Embryonic facial prominence (tissue), 1 donor: ENCODE measurements around the gene MALAT1.

Source experiments
- DNase-seq: peaks from one replicate; pipeline ENCODE4 v3.0.0-alpha.2; 2016; ENCODE audit errors: extremely low spot score

The MALAT1 gene

DNA sequence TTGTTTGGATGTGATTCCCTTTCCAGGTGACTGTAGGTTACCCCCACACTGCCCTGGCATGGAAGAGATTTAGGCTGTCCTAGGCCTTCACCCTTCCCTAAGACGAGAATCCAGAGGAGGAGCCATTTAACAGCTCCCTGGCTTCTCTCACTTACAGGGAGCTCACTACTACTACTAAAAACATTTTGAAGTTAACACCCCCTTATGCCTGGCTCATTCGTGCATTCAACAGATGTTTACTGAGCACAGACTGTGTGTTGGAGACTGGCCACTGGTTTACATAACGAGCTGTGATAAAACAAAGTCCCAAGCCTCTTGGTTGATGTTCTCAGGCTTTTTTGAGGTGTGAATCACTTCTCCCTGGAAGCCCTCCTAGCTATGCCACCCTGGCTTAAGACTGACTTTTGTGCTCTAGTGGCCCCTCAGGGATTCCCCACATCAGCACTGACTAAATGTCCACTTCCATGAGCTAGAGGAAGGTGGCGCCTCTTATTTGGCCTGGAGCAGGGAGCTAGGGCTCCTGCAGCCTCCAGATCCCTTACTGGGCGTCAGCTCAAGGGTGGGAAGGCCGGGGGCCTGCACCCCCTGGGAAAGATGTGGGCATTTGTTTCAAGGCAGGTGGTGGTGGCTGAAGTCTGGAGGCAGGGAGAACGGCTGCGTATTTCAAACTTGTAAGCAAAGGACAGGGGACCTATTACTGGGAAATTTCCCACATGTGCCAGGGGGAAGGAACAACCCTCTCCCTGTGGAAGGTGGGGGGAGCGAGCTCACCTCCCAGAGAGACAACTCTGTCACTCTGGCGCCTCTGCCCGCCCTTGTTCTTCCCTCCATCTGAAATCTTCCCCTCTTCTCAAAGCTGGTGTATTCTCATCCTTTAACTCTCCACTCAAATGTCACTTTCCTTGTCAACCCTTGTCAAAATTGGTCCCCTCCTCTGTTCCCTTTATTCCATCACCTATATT is 19.4 kb upstream of the MALAT1 start:
- no peak for DNase-seq

DNA sequence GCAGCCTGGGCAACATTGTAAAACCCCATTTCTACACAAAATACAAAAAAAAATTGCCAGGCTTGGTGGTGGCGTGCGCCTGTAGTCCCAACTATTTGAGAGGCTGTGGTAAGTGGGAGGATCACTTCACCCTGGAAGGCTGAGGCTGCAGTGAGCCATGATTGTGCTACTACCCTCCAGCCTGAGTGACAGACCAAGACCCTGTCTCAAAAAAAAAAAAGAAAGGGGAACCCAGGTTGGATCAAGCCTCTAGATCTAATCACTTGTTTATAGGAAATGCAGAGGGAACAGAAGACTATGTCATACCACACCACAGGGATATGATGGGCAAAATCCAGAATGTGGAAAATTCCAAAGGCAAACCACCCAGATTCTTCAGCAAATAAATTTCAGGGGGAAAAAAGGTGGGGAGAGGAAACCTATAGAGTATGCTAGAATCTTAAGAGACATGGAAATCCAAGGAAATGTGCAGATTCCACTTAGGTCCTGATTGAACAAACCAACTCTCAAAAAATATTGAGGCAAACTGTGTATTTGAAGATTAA is 16.5 kb upstream of the MALAT1 start:
- no peak for DNase-seq

DNA sequence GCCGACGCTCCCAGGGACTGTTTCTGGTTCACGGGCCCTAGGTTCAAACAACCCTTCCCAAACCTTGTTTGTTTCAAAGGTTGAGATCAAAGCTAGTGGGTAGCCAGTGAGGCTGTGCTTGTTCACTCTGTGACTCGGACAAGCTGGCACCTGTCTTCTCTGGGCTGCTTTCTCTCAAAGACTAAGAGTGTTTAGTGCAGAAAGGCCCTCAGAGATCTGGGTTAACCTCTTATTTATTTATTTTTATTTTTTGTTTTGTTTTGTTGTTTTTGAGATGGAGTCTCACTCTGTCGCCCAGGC is 13.0 kb upstream of the MALAT1 start:
- no peak for DNase-seq

DNA sequence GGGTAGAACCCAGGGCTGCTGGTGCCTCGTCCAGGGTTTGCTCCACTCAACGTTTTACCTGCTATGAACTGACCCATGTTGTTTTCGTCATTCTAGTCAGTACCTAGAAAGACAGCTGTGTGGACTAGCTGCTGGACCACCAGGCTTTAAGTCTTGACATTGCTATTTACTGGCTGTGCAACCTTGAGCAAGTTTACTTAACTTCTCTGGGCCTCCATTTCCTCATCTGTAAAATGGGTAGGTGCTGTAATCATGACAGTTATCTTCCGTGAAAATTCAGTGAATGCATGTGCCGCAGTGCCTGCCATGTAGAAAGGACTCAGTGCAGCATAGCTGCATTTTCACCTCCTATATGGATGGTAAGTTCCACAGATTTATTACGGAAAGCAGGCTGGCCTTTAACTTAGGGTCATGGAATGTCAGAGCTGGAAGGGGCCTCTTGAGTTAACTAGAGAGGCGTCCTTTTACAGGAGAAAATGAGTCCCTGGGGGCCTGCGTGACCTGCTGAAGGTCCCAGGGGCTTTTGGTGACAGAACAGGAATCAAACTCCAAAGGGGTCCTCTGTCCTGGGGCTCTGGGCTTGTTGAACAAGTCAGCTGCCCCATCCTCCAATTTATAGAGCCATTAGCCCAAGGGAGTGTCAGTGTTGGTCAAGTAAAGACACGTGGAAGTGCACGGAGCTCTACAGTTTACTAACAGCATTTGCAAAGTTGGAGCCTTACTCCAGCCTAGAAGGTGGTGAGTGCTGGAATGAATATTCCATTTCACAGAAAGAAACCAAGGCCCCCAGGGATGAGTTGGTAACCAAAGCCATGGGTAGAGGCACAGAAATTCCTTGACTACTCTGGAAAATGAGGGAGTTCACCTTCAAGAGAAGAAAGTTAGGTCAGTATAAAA is 12.0 kb upstream of the MALAT1 start:
- no peak for DNase-seq

DNA sequence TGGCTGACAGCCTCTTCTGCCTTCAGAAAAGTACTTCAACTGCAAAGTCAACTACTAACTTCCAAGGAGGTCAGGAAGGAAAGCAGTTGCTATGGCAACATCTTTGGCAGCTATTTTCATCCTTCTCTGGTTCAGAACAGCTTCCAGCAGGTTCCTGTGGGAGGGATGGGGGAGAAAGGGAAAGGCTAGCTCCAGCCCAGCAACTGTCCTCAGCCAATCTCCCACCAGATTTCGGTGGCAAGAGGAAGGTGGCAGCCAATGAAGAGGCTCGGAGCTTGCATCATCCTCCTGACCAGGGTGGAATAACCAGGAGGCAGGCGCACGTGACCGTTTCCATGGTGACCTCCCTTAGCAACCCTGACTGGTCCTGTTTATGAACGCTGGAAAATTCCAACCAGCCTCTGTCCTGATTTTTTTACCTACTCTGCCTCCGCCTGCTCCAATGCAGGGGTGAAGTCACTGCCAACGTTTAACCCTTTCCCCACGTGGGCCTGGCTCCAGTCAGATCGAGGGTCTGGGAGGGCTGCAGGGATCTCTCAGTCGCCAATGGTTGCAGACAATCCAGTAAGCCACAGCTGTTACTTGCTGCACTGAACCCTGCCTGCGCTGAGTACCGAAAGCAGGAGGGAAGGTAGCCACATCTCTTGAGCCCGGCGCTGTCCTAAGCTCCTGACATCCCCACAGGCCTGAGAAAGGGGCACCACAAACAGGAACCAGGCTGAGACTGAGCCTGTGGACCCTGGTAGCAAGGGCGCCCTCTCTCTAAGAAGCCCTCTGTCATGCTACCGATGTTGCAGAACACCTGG is 11.2 kb upstream of the MALAT1 start:
- DNase-seq = peak; percentile 99

DNA sequence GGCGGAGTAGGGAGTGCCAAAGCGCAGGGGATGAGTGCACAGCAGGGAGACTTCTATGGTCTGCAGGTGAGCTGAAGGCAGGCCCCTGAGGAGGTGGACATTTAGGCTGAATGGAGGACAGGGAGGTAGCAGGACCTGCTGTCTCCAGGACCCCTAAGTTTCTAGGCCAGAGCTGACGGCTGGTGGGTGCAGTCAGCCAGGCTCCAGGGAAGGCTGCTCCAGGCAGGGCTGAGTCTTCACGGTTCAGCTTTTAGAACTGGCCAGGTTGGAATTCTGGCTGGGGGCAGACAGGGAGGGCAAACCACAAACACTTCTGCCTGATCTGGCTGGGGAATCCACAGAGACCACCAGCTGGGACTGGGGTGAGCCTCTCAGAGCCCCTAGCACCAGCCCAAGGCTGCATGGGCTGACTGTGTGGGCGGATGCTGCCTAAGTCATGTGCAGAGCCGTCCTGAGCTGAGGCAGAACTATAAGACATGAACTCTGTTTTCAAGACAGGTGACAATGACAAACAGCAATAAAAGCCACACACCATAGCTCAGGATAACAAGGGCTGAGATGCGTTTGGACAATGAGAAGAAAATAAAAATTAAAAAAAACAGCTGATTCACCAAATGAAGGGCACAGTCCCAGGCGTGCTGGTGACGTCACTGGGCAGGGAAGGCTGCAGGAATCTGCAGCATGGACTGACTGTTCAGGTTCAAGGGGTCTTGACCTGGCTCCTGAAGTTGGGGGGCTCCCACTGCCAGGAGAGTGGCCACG is 10.4 kb upstream of the MALAT1 start:
- no peak for DNase-seq

DNA sequence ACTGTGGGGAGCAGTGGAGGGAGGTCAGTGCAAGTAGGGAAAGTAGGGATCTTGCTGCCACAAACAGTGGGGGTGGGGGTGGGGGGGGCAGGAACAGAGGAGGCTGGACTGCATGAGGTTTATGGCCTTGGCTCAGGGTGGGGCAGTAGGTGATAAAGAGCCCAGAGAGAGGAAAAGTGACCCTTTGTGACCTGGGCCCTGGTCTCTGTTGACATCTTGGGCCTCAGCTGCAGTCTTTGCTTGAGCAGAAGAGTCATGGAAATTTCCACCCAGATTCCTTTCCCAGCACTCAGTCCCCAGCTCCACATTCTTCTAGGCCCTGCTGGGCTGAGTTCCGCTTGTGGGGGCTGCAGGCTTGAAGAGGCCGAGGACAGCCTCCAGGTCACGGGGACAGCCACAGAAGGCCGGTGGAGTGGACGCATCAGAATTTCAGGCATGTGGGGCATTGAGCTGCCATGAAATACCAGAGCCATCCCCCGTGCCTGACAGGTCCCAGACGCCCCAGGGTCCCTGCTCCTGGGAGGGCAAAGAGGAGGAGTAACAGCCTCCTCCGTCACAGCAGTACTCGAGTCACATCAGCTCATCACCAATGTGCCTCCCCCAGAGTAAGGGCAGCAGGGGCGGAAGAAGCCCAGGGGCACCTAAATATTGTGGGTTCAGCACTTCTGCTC is 9.7 kb upstream of the MALAT1 start:
- peak; percentile 35 for DNase-seq

DNA sequence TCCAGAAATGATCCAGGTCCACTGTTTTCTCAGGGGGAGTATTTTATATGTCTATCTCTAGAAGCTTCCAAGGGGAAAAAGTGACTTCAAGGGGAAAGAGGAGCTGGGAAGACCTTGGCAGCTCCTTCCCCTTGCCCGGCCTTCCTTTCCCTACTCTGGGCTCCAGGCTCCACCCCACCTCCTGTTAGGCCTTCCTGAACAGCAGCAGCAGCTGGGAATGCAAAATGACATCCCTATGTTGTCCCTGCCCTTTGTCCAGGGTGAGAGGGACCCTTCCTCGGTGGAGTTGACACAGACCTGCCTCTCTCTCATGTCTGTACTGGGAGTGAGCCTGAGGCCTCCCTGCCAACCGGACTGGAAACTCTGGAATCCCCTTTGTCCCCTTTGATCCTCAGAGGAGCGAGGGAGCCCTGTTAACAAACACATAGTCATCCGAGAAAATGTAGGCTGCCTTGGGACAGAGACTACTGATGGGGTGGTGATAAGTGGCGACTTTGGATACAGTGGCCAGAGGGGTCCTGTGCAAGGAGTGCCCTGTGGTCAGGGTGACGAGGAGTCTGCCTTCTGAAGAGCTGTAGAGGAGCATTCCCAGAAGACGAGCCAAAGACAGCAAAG is 9.0 kb upstream of the MALAT1 start:
- no peak for DNase-seq

DNA sequence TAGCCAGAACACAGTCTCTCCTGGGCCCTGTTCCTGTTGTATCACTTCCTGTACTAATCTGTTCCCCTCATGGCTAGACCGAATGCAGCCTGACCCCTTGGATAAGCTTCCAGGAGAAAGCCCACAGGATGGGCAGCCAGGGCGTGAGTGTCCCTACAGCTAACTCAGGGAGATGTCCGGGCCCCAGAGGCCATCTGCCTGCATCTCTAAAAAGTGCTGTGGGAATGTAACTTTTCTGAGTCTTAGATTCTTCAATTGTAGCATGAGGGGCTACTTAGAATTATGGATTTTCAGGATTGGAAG is 7.7 kb upstream of the MALAT1 start:
- DNase-seq = no peak

DNA sequence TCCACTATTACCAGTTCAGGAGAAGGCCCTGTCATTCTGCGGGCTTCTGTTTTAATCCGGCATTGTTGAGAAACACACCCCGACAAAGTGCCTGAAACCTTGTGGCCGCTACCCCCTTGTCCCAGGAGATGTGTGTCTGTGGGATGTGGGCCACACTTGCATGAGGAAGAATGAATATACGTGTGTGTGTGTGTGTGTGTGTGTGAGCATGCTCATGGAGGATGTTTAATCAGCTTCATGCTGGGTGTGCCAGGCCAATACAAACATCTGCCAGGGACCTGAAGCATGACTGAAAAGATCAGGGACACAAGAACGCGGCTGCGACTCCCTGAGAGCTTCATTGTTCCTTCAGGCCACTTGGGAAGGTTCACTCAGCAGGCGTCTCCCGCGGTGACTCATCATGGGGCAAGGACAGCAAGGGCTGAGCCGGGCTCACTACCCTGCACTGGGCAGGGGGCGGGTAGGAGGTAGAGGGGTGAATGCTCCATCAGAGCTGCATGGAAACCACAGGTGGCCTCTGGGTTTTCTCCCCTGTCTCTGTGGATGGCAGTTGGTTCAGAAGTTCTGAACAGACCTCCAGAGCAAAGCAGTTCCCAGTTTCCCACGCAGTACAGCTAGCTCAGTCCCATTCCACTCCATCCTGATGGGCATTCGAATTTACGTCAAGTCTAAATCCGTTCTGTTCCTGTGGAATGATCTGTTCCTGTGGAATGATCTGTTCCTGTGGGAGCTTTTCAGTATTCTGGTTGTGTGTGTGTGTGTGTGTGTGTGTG is 7.0 kb upstream of the MALAT1 start:
- no peak for DNase-seq

DNA sequence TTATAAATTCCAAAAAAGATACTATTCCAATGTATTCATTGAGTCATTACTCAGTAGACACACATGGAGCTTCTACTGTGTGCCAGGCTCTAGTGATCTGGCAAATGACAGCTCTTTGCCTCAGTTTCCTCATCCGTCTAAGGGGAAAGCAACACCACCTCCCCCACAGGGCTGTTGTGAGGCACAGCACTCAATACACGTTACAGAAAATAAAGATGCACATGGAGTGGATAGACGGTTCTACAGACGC is 6.5 kb upstream of the MALAT1 start:
- no peak for DNase-seq

DNA sequence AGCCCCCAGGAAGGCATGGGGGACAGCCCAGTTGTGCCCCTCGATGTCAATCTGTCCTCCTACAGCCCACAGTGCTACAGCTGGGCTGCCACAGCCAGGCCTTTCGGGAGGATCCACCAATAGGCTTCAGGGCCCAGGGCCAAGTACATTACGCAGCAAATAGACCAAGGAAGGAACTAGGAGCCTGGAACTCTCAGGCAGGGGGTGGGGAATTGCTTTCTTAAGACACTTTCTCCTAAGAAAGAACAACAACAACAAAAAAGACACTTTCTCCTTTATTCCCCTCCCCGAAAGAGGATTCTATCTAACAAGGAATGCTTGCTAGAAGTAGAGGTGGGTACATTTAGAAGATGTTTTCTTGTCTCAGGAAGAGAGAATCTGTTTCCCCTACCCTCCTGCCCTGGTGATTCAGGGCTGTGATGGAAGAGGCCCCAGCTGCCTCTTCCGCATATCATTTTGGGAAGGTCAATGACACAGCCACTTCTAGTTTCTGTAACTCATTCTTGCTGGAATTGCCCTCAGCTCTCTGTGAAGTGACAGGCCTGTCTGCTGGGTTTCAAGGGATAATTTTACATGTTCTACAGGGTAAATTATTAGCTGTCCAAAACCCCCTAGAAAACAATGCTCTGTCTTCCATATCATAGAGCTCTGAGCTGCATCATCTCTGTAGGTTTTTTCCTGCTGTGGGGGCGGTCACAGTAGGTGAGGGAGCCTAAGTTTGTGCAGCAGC is 6.0 kb upstream of the MALAT1 start:
- DNase-seq = no peak

DNA sequence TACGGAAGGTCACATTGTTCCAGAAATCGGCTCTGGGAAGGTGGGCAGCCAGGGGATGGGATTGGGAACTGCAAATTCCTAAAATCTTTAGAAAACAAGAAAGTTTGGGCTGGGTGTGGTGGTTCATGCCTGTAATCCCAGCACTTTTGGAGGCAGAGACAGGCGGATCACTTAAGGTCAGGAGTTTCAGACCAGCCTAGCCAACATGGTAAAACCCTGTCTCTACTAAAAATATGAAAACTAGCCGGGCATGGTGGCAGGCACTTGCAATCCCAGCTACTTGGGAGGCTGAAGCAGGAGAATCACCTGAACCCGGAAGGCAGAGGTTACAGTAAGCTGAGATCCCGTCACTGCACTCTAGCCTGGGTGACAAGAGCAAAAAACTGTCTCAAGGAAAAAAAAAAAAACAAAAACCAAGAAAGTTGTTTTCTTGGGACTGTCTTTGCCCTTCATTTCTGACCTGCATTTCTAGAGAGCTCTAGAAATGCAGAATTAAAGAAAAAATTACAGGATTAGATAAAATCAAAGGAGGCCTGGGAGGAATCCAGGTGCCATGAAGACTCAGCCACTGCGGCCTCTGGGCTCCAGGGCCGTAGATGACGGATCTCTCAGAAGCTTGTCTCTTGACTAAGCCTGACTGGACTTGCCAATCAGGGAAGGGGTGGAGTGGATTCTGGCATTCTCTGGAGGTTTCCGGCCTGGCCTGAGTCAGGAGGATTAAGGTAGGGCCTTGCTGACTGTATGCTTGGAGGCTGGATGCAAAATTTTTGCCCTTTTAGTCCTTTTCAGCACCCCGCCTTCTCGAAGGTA is 5.3 kb upstream of the MALAT1 start:
- DNase-seq = no peak

DNA sequence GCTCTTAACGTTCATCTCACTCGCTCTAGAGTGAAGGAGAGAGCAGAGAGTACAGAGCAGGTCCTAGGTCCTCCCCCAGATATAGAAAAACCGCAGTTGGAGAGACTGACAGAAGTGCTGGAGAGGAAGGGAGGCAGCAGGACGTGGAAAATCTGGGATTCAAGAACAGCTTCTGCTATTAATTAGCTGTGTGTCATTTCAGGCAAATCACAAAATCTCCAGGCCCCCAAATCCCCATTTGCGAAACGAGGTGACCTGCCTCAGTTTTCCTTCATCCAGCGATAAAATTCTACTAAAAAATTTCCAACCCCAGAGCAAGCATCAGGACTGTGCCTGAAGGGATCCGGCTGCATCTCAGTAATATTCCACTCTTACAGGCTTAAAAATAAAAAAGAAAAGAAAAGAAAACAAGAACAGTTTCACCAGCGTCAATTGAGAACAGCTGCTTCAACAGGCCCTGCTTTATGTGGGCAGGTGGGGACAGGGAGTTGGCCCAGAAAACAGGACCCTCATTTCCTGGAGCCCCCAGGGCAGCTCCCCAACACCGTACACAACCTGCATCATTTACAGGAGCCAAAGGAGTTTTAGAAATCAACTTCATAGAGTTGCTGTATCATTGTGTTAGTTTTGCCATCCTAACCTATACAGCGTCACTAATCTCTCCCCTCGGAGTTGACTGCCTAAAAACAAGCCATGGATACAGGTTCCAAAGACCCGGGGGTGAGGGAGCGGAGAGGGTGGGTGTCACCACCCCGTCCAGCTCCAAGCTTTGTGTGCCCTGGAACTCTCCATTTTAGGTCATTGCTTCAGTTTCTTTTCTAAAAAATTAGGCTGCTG is 2.3 kb upstream of the MALAT1 start:
- no peak for DNase-seq

DNA sequence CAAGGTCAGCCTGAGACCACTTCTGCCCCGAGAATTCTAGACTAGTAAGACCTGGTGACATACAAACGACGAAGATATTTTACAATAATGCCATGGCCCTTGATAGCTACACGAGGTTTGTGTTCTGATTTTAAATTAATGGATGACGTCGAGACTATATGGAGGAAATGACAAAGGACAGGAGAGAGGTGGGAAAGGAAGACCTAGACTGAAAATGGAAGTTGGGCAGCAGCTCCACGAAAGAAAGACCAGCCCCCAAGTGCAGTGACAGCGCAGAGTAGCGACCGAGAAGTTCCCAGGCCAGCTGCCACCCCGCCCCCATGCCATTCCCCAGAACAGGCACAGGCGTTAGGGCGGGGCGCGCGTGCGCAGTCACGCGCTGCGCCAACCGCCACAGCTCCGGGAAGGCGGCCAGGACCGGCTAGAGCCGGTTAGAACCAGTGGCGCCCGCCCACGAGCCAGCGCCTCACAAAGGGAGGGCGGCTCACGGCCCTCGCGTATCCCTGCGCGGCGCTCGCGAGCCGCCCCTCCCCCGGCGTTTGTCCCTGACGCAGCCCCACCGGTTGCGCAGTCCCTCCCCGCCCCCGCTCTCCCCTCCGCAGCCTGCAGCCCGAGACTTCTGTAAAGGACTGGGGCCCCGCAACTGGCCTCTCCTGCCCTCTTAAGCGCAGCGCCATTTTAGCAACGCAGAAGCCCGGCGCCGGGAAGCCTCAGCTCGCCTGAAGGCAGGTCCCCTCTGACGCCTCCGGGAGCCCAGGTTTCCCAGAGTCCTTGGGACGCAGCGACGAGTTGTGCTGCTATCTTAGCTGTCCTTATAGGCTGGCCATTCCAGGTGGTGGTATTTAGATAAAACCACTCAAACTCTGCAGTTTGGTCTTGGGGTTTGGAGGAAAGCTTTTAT is 1.5 kb upstream of the MALAT1 start:
- DNase-seq = peak; percentile 96

DNA sequence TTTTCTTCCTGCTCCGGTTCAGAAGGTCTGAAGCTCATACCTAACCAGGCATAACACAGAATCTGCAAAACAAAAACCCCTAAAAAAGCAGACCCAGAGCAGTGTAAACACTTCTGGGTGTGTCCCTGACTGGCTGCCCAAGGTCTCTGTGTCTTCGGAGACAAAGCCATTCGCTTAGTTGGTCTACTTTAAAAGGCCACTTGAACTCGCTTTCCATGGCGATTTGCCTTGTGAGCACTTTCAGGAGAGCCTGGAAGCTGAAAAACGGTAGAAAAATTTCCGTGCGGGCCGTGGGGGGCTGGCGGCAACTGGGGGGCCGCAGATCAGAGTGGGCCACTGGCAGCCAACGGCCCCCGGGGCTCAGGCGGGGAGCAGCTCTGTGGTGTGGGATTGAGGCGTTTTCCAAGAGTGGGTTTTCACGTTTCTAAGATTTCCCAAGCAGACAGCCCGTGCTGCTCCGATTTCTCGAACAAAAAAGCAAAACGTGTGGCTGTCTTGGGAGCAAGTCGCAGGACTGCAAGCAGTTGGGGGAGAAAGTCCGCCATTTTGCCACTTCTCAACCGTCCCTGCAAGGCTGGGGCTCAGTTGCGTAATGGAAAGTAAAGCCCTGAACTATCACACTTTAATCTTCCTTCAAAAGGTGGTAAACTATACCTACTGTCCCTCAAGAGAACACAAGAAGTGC is 661 bp upstream of the MALAT1 start:
- DNase-seq = no peak
